Right lobe of liver (tissue), 6 donors: Measurements from ENCODE around the gene LDLRAD4. TPM values are rescaled to one million over a fixed set of nuclear protein-coding genes. Genes with fewer than 3 reads are reported as not detected.

Experiments
- ATAC-seq, 4 donors: fragments of 200-7000 bp; cut with Tn5 transposase; one replicate each; pipeline ENCODE4 v1.9.1; 2020; ENCODE audit warnings: mild to moderate bottlenecking in 4 of 4, moderate library complexity in 4 of 4
- DNase-seq, 3 donors: peaks; one replicate each; pipeline ENCODE4 v3.0.0-alpha.2; 2020
- H3K27ac ChIP-seq, 3 donors: fragments of 200-600 bp; one replicate each; pipeline ENCODE4 v1.8.0; 2022
- H3K27me3 ChIP-seq, 2 donors: fragments of 200-600 bp; one replicate each; pipeline ENCODE4 v1.8.0; 2022
- H3K36me3 ChIP-seq, 4 donors: fragments of 200-600 bp; sonication (generic) in 1 of 4; one replicate each; pipeline versions ENCODE4 v1.5.1 to v1.8.0; 2017 to 2022; ENCODE audit warnings: control low read depth in 1 of 4
- H3K4me1 ChIP-seq, 4 donors: fragments of 200-600 bp; sonication (generic) in 1 of 4; one replicate each; pipeline versions ENCODE4 v1.5.1 to v1.8.0; 2017 to 2022; ENCODE audit warnings: control low read depth in 1 of 4
- H3K4me3 ChIP-seq, 3 donors: fragments of 200-600 bp; one replicate each; pipeline ENCODE4 v1.8.0; 2022
- H3K9me3 ChIP-seq, 4 donors: fragments of 200-600 bp; sonication (generic) in 1 of 4; one replicate each; pipeline versions ENCODE4 v1.5.1 to v1.8.0; 2017 to 2022; ENCODE audit warnings: control low read depth in 1 of 4
- POLR2A ChIP-seq: fragments of 450-650 bp; IDR thresholded peaks from one replicate; pipeline ENCODE4 v1.6.1; 2017; ENCODE audit warnings: antibody characterized with exemption, mild to moderate bottlenecking
- WGBS: methylation state at CpG from one replicate; pipeline ENCODE4 v1.1.6; 2018; ENCODE audit warnings: low coverage, low lambda C conversion rate; ENCODE audit not compliant: insufficient coverage; ENCODE audit errors: missing lambda C conversion rate; 5-methylcytosine and 5-hydroxymethylcytosine counted together
- intact Hi-C, 2 donors: fragments of 100-400 bp; cut with DNase I; formaldehyde crosslinking; loops; one replicate each; pipeline versions ENCODE4 v1.11.2 to v1.14.1; 2022
- total RNA-seq, 6 experiments: library from RNA; depleted of rRNA in 2 of 6; stranded (reverse); fragments of >200 nt in 2 of 6; fragmentation: NEBNext Ultra II Directional in 3 of 6; extraction: Animal tissue kit (Norgen Biotek cat#: 25700) in 3 of 6; gene quantifications; one replicate each; pipeline versions ENCODE4 v1.1.0 to v1.2.4, GENCODE V29; 2016 to 2023
- TF ChIP-seq, protein P1 (sequence below), 4 donors: fragments of 200-600 bp in 3 of 4; fragments of 450-650 bp in 1 of 4; IDR thresholded peaks; one replicate each; pipeline versions ENCODE4 v1.5.1 to v1.8.0; 2016 to 2022; ENCODE audit warnings: antibody characterized with exemption in 4 of 4, mild to moderate bottlenecking in 2 of 4
- donor health status: DM: no; HTN: yes; CAD: no.
- donor health status: DM: no; HTN: no; CAD: no.
- donor health status: DM: no; HTN: no; CAD: no.
- donor health status: DM: no; HTN: yes; CAD: no.
- donor health status: DM: no; HTN: yes; CAD: no.

The LDLRAD4 gene
- total RNA-seq, 6 experiments from 2014 or later = 10.6 to 66.4 (median 18.7) TPM

DNA sequence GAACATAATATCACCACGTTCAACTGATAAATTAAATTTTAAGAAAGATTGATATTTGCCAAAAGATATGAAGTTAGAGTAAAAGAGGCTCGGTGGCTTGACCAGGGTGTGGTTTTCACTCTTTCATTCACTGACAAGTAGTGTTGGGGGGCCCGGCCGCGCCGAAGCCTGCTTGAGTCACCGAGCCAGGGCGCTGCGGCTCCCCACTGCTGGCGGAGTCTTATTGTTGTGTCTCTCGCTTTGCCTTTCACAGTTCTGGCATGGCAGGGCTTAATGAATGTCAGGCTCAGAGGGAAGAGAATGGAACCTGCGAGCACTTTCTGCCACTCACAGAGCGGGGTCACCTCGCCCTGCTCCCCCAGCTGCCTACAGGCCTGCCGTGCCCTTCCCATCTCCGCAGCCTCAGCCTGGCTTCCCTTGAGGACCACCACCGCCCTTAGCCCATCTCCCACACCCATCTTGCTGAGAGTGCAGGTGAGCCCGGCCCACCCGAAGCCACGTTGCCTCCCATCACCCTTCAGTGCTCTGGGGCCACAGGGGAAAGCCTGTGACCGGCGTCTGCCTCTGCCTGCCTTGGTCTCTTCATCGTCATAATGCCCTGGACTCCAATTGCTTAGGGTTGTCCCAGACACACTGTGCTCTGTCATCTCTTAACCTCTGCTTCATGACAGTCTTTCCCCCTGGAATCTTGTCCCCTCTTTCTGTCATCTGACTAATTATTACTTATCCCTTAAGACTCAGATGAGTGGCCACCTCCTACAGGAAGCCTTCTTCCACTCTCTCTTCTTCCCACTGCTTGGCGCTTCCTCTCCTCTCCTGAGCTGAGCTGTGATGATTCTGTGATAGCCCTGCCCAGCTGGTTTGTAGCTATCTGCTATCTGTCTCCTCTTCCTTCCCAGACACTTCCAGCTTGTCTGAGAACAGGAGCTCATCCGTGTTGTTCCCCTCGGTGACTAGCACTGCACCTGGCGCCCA lies 365.3 kb downstream of the LDLRAD4 start:
- no peaks in the 10 kb centered on the region for H3K9me3 ChIP-seq
- no peak for TF ChIP-seq POLR2A
- TF ChIP-seq, protein P1, sequence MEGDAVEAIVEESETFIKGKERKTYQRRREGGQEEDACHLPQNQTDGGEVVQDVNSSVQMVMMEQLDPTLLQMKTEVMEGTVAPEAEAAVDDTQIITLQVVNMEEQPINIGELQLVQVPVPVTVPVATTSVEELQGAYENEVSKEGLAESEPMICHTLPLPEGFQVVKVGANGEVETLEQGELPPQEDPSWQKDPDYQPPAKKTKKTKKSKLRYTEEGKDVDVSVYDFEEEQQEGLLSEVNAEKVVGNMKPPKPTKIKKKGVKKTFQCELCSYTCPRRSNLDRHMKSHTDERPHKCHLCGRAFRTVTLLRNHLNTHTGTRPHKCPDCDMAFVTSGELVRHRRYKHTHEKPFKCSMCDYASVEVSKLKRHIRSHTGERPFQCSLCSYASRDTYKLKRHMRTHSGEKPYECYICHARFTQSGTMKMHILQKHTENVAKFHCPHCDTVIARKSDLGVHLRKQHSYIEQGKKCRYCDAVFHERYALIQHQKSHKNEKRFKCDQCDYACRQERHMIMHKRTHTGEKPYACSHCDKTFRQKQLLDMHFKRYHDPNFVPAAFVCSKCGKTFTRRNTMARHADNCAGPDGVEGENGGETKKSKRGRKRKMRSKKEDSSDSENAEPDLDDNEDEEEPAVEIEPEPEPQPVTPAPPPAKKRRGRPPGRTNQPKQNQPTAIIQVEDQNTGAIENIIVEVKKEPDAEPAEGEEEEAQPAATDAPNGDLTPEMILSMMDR (IDR thresholded peaks at IDR 0.05) = no peak
- no peak for DNase-seq
- no peaks in the 10 kb centered on the region for H3K36me3 ChIP-seq
- no peak overlapping the region for H3K27ac ChIP-seq
- no peak overlapping the region for H3K4me3 ChIP-seq
- ATAC-seq = no peak
- no peaks in the 10 kb centered on the region for H3K27me3 ChIP-seq
- intact Hi-C loops = no loop called here
- WGBS = 94% methylated on average over 10 of the region's 27 CpGs
- H3K4me1 ChIP-seq = peaks cover 0 to 5% (median 0%) of the 10 kb centered on the region in 4 donors

GRCh38 chr18:13584825-13585224 lies 366.3 kb downstream of the LDLRAD4 start:
- H3K27me3 ChIP-seq = no peaks in the 10 kb centered on the region
- ATAC-seq (peak in 2 of 4 donors; percentile 37 to 58), DNase-seq (no peak)
- H3K36me3 ChIP-seq = no peaks in the 10 kb centered on the region
- H3K9me3 ChIP-seq = no peaks in the 10 kb centered on the region
- intact Hi-C loops = no loop called here
- 60% methylated on average over 11 of the region's 11 CpGs for WGBS
- TF ChIP-seq POLR2A = no peak
- TF ChIP-seq, protein P1 (IDR thresholded peaks at IDR 0.05) = no peak
- no peak overlapping the region for H3K27ac ChIP-seq
- H3K4me1 ChIP-seq = peaks cover 0 to 5% (median 0%) of the 10 kb centered on the region in 4 donors
- H3K4me3 ChIP-seq = no peak overlapping the region

DNA sequence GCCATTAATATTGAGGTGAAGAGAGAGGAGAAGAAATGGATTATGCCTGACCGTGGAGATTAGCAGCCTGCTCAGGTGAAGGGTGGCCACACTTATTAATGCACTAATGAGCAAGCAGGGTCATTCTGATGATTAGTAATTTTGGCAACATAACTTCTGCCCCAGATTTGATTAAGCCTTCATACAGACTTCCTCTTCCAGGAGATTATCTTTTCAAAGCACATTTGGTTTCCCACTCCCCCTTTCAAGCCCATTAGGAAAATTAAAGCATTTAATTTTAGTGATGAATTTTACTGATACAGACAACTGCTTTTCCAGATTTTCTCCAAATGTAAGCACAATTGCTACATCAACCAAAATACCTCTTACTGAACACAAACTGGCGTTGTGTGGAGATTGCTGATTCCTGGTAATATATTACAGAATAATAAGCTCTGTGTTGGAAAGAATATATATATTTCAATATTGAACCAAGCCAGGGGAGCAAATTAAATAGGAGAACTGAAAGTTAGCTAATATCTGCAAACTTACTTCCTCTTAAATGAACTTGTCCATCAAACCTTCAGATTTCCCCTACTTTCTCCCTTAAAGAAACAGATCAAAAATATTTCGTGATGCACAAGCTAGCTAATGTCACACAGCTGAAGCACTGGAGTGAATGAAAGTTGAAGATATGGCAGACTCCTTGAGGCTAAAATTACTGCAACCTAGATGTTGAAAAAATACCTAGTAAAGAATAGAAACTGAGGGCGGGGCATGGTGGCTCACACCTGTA lies 367.0 kb downstream of the LDLRAD4 start:
- DNase-seq = no peak
- TF ChIP-seq, protein P1 (IDR thresholded peaks at IDR 0.05) = no peak
- no peak for TF ChIP-seq POLR2A
- Histone ChIP-seq H3K27ac (no peak overlapping the region), H3K36me3 (no peaks in the 10 kb centered on the region), H3K4me3 (no peak overlapping the region), H3K4me1 (peaks cover 0 to 5% (median under 1%) of the 10 kb centered on the region in 4 donors), H3K9me3 (no peaks in the 10 kb centered on the region), H3K27me3 (no peaks in the 10 kb centered on the region)
- WGBS = 44% methylated on average over 4 of the region's 4 CpGs
- intact Hi-C loops = no loop called here
- peak in 1 of 4 donors; percentile 28 for ATAC-seq

DNA sequence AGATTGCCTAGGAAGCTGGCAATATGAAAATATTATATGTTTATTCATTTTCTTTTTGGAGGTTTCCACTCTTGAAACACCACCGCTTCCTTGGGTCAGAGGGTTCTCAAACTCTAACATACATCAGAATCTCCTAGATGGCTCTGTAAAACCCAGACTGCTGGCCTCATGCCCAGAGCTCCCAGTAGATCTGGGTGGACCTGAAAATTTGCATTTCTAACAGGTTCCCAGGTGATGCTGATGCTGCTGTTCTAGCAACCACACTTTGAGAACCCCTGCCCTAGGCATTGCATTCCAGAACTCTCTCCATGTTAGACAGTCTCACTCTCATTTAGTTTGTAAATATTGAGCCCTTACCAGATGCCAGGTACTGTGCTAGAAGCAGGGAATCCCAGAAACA lies 368.4 kb downstream of the LDLRAD4 start:
- no peak overlapping the region for H3K4me3 ChIP-seq
- intact Hi-C loops = no loop called here
- H3K36me3 ChIP-seq = no peaks in the 10 kb centered on the region
- H3K9me3 ChIP-seq = no peaks in the 10 kb centered on the region
- no peak for ATAC-seq
- TF ChIP-seq POLR2A = no peak
- TF ChIP-seq, protein P1 (IDR thresholded peaks at IDR 0.05) = no peak
- 100% methylated on average over 1 of the region's 1 CpG for WGBS
- no peak overlapping the region for H3K27ac ChIP-seq
- no peaks in the 10 kb centered on the region for H3K27me3 ChIP-seq
- DNase-seq = no peak
- peaks cover 0 to 8% (median 1%) of the 10 kb centered on the region in 4 donors for H3K4me1 ChIP-seq
